HG03025 (cell line): ENCODE results near the gene CRTAC1.

Experiments
- ATAC-seq: cut with Tn5 transposase; IDR thresholded peaks from one replicate; pipeline ENCODE4 v1.9.1; 2021; ENCODE audit warnings: mild to moderate bottlenecking, moderate library complexity; ENCODE audit not compliant: unreplicated experiment, low FRiP score

Gene CRTAC1, protein sequence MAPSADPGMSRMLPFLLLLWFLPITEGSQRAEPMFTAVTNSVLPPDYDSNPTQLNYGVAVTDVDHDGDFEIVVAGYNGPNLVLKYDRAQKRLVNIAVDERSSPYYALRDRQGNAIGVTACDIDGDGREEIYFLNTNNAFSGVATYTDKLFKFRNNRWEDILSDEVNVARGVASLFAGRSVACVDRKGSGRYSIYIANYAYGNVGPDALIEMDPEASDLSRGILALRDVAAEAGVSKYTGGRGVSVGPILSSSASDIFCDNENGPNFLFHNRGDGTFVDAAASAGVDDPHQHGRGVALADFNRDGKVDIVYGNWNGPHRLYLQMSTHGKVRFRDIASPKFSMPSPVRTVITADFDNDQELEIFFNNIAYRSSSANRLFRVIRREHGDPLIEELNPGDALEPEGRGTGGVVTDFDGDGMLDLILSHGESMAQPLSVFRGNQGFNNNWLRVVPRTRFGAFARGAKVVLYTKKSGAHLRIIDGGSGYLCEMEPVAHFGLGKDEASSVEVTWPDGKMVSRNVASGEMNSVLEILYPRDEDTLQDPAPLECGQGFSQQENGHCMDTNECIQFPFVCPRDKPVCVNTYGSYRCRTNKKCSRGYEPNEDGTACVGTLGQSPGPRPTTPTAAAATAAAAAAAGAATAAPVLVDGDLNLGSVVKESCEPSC

DNA sequence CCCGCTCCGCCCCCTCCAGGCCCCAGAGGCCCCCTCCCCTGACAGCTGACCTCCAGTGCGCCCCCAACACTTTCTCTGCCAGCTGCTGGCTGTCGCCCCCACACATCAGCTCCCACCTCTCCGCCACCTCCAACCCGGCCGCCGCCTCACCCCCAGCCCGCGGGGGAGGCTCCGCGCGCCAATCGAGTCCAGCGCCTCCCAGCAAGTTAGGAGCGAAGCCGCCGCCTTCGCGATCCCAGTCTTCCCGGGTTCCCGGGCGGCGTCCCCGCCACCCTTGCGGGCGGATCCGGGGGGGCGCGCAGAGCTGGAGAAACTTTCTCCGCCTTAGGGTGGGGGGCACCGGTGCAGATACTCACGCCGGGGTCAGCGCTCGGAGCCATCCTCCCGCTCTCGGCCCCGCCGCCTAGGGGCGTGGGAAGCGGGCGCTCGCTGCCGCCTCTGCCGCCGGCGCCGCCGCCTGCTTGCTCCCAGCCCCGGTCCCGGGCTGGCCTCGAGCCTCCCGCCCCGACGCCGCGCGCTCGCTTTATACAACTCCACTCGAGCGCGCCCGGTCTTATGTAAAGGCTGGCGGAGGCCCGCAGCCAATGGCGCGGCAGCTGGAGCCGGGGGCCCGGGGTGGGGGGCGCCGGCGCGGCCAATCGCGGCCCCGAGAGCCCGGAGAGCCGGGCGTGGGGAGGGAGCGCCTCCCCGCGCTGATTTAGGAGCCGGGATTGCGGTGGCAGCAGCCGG, at the start of gene CRTAC1:
Gene CRTAC1, minus strand, starts transcription at position 529 of the 729 bp plus-strand sequence. Its CDS starts 149 bp downstream, at position 380.
- no peak for ATAC-seq

DNA sequence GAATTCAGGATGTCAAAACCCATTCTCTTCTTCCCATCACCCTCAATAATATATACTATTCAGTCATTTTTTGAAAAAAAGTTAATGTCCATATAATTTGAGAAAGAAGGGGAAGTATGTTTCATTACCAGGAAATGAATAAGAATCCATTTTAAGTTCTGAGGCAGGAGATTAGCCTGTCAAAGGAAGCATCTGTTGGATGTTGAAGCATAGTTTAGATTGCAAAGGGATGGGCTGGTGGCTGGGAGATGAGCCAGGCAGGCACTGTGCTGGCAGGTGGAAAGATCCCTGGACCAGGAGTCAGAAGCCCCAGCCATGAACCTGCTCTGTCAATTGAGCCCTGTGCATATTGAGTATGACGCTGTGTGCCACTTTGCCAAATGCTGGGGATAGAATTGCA, 48.4 kb upstream of the CRTAC1 start:
- ATAC-seq, result no peak

DNA sequence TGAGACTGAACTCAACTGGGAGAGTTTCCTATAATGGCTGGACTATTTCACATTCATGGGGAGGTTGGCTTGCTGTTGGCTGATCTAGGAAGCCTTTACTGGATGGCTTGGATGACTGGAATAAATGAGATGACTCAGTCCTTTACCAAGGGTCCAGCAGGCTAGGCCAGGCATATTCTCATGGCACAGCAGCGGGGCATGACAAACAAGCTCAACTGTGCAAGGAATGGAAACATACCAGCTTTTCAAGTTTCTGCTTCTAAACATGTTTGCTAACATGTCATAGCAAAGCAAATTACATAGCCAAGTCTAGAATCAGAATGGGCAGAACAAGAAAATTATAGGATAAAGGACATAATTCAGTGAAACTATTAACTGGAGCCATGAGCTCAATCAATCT, 46.8 kb upstream of the CRTAC1 start:
- ATAC-seq, result no peak

DNA sequence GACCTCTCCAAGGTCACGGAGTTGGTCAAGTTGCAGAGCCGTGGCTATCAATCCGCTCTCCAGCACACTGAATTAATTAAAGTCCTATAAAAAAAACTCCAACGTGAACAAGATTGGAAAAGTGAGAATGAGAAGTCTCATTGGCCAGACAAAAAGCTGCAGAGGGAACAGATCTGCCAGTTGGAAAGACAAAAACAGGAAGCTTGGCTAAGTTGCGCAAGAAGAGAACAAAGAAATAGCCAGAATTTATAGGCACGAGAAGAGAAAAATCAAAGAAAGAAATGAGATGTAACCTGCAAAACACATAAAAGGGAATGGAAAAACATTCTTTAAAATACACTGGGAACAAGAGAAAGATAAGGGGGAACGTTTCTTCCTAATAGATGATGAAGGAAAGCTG, 45.7 kb upstream of the CRTAC1 start:
- no peak for ATAC-seq

DNA sequence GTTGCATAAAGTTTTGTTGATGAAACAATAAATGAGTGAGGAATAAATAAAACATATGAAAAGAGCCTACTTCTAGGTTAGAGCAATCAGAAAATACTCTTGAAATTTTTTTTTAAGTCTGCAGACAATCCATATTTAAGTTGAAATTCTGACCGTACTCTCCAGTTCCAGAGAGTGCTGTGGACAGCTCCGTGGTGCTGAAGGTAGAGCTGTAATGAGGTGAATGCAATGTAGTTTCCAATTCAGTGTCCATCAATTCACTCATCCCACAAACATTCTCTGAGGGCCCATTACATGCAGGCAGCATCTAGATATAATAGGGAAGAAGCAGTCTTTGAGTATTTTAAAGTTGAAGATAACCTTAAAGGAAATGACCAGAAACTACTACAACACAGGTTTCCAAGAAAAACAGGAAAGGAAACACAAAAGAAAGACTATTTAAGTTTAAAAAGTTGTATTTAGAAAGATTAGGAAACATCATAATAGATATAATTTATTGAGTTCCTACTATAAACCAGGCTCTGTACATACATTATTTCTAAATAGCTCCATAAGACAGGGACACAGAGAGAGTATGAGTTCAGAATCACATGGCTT, 44.0 kb upstream of the CRTAC1 start:
- no peak for ATAC-seq

DNA sequence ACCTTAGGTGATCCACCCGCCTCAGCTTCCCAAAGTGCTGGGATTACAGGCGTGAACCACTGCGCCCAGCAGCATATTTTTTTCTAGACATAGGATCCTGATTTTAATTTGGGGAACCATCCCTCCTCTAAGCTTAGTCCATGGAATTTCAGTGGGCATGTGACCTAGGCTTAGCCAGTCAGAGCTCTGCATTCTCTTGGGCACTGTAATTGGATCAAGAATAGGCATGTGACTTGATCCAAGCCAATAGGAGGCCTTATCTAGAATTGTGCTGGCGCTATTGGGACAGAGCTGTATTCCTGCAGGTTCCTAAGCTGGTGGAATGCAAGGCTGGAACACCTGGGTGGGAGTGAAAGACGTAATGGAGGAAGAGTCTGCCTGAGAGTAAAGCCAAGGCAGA, 36.7 kb upstream of the CRTAC1 start:
- no peak for ATAC-seq

DNA sequence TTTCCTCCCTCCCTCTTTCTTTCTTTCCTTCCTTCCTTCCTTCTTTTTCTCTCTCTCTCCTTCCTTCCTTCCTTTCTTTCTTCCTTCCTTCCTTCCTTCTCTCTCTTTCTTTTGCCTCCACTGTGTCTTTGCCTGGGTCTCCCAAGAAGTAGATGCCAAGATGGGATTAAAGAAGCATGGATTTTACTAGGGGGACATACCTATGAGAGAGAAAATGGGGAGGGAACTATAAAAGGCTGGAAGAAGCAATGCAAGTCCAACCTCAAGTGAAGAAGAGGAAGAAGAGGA, 33.3 kb upstream of the CRTAC1 start:
- no peak for ATAC-seq

DNA sequence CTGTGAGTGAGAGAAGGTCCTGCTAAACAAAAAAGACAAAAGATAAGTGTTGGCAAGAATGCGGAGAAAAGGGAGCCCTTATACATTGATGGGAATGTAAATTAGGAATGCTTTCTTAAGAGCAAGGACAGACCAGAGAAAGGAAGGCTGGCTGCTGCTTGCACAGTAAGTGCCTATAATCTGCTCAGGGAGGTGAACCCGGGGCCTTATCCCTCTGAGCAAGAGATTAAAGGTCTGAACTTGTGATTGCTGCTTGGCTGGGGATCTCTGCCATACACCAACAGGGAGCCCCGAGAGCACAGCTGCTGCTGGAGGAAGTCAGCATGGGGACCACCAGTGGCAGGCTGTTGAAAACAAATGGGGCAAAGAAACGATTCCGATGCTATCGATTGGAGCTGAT, 32.0 kb upstream of the CRTAC1 start:
- no peak for ATAC-seq

DNA sequence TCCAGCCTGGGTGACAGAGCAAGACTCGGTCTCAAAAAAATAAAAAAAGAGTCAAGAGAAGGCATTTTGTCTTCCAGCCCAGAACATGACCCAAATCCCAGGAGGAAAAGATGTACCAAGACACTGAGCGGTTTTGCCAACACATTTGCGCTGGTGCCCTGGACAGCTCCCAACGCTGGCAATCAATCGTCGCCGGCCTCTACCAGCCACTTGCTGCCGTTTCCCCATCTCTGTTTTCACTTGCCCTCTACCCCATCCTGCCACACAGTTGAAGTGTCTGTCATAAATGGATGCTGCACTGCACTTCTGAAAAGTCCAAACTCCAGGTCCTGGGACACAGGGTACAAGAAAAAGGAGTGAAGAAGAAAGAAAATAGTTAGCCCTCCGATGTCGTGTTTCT, 29.7 kb upstream of the CRTAC1 start:
- ATAC-seq, result no peak

DNA sequence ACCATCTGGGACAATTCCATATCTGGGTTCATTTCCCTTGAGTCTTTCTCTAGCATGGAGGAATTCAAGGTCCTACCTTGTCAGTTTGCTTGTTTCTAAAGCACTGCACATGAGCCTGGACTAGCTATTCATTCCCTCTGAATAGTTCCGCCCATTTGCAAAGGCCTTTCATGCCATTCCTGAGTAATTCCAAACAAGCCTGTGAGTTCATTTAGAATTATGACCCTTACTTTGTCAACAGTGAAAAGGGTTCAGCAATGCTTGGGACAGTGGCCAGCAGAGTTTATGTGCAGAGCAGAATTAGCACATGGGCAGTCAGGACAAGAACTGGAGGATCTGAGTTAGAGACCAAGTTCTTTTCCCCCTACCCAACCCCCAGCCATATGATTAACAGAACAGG, 27.9 kb upstream of the CRTAC1 start:
- ATAC-seq, result no peak

DNA sequence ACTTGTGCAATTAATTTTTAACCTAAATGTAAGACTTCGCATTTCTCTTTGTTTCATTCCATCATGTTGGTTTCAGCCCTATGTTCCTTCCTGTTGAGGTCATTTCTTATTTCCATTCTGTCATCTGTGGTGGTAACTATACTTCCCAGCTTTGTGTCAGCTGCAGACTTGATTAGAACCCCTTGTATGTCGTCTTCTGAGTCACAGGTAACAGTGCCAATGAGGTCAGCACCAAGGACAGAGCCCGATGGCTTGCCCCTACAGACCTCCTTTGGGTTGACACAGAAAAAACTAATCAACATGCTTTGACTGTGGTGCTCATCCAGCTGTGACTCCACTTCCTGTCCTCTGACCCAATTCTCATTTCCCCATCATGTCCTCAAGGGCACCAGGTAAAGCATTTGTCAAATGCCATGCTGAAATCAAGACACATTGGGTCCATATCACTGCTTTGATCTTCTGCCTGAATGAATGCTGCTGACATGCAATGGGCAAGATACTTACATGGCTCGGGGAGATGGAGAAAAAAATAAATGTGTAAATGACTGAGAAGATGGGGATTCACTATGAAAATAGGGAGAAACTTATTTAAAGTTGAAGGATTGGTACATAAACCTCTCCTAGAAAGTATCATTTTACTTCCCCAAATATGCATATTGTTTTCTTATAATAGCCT, 25.6 kb upstream of the CRTAC1 start:
- no peak for ATAC-seq

DNA sequence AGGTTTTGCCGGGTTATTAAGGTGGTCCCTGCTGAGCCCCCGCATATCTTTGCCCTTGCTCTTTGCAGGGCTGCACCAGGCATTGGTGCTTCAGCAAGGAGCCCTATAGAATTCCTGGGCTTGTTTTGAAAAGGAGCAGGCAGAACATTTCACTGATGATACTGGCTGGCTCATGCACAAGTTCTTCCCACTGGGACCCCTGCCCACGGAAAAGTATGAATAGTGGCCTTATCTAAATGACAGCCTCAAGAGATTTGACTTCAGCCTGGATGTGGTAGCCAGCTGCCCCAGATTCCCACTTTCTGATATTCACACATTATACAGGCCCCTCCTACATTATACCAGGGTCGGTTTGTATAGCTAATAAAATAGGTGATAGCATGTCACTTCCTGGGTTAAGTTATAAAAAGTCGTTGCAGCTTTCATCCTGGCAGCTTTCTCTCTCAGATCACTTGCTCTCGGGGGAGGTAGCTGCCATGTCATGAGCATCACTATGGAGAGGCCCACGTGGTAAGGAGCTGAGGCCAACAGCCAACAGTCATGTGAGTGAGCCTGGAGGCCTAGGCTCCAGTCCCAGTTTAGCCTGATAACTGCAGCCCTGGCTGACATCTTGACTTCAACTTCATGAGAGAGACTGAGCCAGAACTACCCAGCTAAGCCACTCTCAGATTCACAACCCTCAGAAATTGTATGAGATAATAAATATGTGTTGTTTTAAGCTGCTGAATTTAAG, 16.8 kb upstream of the CRTAC1 start:
- ATAC-seq, result no peak

DNA sequence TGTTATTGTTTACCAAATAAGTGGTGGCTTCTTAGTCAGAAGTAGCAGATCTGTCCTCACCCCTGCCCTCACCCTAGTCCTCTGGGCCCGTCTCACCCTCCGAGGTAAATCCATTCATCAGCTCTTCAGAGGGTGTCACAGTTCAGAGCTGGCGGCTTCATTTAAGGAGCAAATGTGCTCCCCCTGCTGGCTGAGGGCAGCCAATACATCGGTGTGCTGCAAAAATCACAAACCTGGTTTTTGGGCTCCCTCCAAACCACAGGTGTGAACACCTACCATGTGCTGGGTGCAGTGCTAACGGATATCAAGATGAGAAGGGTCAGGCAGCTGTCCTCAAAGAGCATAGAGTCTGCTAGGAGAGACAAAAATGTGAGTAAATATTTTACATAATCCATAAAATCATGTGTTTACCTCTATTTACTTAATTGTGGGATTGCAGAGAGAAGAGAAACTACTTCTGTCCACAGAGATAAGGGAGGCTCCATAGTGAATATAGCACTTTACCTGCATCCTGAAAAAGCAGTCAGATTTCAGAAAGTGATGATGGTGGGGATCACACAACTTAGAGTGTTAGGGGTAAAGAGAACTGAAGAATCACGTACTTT, 15.5 kb upstream of the CRTAC1 start:
- ATAC-seq, result no peak

DNA sequence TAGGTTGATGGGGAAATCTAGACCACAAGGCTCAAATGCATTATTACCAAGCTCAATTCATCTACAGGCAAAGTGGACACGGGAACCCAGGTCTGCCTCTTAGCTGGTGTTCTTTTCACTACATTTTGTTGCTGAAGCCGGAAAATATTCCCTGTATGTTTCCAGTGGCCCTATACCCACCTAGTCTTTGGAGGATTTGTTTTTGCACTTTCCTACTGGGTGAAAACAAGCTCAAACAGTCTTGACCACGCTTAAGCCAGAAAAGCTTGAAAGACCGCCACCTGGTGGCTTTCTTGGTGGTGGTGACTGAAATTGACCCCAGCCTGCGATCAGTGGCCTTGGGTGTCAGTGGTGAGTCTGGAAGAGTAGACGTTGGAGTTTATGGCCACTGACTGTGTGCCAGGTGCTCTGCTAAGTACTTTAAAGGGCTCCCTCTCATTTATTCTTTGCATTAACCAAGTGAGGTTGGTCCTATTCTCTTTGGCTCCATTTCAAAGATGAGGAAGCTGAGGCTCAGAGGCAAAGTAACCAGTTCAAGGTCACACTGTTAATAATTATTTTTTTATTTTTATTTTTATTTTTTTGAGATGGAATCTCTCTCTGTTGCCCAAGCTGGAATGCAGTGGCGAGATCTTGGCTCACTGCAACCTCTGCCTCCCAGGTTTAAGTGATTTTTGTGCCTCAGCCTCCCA, 11.1 kb upstream of the CRTAC1 start:
- no peak for ATAC-seq

DNA sequence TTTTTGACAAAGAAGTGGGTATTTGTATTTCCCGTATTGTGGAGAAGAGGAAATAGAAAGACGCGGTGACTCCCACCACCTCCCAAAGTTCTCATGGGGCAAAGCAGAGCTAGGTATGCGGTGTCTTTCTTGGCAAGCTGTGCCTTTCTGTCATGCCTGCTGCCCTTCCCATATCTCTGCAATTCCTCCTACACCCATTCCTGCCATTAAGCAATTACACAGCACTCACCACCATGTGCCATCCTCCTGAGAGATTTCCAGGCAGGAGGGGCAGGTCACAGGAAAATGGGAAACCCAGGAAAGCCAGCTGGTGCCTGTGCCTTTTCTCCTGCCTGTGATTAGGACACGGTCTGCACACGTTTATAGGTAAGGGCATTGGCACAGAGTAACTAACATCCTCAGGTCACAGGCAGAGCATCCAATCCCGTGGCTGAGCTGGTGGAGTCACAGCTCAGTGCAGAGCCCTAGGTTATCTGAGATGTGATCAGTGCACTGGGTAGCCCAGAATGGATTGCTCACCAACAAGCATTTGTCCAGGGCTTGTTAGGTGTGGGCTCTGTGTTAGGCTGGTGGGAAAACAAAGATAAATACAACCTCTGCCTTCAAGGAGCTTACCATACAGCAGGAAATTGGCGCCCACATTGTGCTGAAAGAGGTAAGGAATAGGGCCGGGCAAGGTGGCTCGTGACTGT, 9.4 kb upstream of the CRTAC1 start:
- ATAC-seq, result no peak

DNA sequence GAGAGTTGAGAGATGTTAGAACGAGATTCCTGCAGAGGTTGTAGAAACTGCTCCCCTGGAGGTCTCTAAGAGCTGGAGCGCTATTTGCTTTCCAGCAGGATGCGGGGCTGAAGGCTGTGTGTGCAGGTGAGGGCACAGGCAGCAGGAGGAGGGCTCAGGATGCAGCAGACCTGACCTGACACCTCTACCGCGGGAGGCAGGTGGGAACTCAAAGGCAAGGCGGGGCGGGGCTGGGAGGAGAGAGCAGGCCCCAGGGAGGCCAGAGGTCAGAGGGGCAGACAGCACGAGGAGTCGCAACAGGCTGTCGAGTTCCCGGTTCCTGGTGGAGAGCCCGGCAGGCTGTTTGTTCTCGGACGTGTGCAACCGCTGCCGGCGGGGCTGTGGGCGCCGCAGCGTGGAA, 7.9 kb upstream of the CRTAC1 start:
- ATAC-seq, result no peak

DNA sequence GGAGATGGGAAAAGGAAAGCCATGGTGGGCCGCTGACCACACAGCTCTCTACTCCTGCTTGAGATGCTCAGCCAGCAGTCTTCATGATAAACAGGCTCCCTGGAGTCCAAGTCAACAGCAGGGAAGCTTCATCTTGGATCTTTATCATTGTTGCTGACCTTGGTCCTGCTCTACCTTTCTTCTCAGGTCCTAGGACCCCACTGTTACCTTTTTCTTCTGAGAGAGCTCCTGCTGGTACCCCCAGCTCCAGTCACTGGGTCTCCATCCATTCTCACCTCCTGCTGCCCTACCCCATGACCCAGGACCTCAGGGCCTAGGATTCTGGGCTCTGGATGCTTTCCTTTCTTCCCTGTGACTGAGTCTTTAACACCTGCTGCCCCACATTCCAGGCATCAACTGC, 5.2 kb upstream of the CRTAC1 start:
- ATAC-seq, result no peak

DNA sequence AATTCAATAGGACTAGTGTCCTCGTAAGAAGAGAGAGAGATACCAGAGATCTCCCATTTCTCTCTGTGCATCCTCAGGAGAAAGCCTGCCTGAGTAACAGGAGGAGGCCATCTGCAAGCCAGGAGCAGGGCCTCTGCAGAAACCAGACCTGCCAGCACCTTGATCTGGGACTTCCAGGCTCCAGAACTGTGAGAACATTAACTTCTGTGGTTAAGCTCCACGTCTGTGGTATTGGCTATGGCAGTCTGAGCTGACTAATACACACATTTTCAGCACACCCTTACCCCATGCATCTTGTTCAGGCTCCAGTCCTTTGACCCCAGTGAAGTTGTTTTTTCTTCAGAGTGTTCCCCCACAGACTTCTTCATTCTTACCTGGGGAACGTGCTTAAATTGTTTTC, 3.1 kb upstream of the CRTAC1 start:
- ATAC-seq, result no peak

DNA sequence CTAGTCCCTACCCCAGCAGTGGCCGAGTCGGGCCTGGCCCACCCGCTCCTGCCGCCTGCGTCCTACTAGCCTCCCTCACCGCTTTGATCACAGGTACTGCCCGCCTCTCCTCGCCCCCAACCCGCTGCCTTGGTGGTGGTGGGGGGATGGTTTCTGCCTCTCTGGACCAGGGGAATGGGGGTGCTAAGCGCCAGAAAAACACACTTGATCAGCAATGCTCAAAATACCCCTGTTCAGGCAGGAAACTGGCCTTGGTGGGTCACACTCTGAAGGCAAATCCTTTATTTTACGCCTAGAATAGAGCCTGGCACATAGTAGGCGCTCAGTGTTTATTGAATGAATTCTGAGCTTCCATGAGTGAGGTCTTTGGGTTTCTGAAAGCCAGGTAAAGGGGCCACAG, 1.0 kb upstream of the CRTAC1 start:
- ATAC-seq, result no peak
